ENCODE data around the gene IL17RC. TPM values are rescaled to one million over a fixed set of nuclear protein-coding genes. Genes with fewer than 3 reads are reported as not detected.

The IL17RC gene
- total and polyA plus RNA-seq, 2 donors (not counting 3 experiments of a cell fraction or from before 2014, with no cell fraction given) = 18.7 to 19.9 TPM

- no peak overlapping the region for H3K4me3 ChIP-seq (replicated peaks in 1 of 3; ENCODE audit: insufficient read depth in 1 of 3, low read depth in 1 of 3, low read length in 3 of 3)
- DNase-seq (ENCODE audit: low read depth, low spot score) (no peak), FAIRE-seq (no peak)
- no peak overlapping the region for H3K27ac ChIP-seq (ENCODE audit: insufficient read depth, low read depth, low read length)
- H2AFZ ChIP-seq (ENCODE audit: low read depth, low read length) = no peak overlapping the region
- H3K79me2 ChIP-seq (ENCODE audit: control insufficient read depth, insufficient read depth, low read length) = no peaks in the 10 kb centered on the region
- no peaks in the 10 kb centered on the region for H3K9me3 ChIP-seq (replicated peaks; ENCODE audit: control insufficient read depth, insufficient read depth, low read length)
- no peak overlapping the region for H3K4me2 ChIP-seq (ENCODE audit: insufficient read depth, low read length)
- BruUV-seq (replicated peaks) = no TSS peak
- H3K4me1 ChIP-seq (ENCODE audit: control insufficient read depth, extremely low read depth, insufficient read depth, low read length) = peaks cover 7% of the 10 kb centered on the region
- dilution Hi-C loops (cut with MboI; ENCODE audit: extremely low pct_ligation_motif_present, low sequenced_read_pairs) = no loop called here
- intact Hi-C loops (cut with micrococcal nuclease) = no loop called here
- ChIA-PET POLR2A (no interaction called here), CTCF (no interaction called here)
- no peaks in the 10 kb centered on the region for H4K20me1 ChIP-seq (replicated peaks; ENCODE audit: control insufficient read depth, extremely low read depth, insufficient read depth, low read length)
- no peaks in the 10 kb centered on the region for H3K9me1 ChIP-seq (replicated peaks; ENCODE audit: control insufficient read depth, extremely low read depth, insufficient read depth, low read length)
- no peak overlapping the region for H3K9ac ChIP-seq (replicated peaks; ENCODE audit: extremely low read depth, insufficient read depth, low read length)
- TF ChIP-seq POLR2A (IDR thresholded peaks at IDR 0.05; ENCODE audit: low read depth, low read length) = no peak
- no peak for TF ChIP-seq MYC (IDR thresholded peaks at IDR 0.05; ENCODE audit: low read depth, low read length)
- no peak for TF ChIP-seq EZH2 (IDR thresholded peaks at IDR 0.05; ENCODE audit: borderline replicate concordance, low read depth, low read length, severe bottlenecking)
- no peak for TF ChIP-seq FOS (IDR thresholded peaks at IDR 0.05; ENCODE audit: borderline replicate concordance, insufficient read depth, low read length)
- TF ChIP-seq GATA2 (IDR thresholded peaks at IDR 0.05; ENCODE audit: insufficient read depth, insufficient read length, low read depth, low read length) = no peak
- no peak for TF ChIP-seq POLR2AphosphoS5 (IDR thresholded peaks at IDR 0.05; ENCODE audit: insufficient read depth, low read depth, low read length)
- TF ChIP-seq JUN (IDR thresholded peaks at IDR 0.05; ENCODE audit: borderline replicate concordance, insufficient read depth, insufficient read length, low read depth) = no peak
- TF ChIP-seq CTCF (IDR thresholded peaks at IDR 0.05; ENCODE audit: extremely low read depth in 1 of 2, insufficient read depth in 1 of 2, low read depth in 1 of 2, low read length in 2 of 2) = no peak
- TF ChIP-seq MAX (IDR thresholded peaks at IDR 0.05; ENCODE audit: insufficient read depth, insufficient read length) = no peak
- no peaks in the 10 kb centered on the region for H3K36me3 ChIP-seq (ENCODE audit: control insufficient read depth in 2 of 2, extremely low read depth in 1 of 2, insufficient read depth in 2 of 2, low read length in 2 of 2)
- no peaks in the 10 kb centered on the region for H3K27me3 ChIP-seq (ENCODE audit: control insufficient read depth in 2 of 2, insufficient read depth in 2 of 2, low read length in 2 of 2)
Measured at GRCh38 chr3:9951126-9951525, 34.2 kb downstream of the IL17RC start.

Data from endothelial cell of umbilical vein (primary cell).